Osteocyte (in vitro differentiated cells): ENCODE data around the gene COMMD4. TPM values are rescaled to one million over a fixed set of nuclear protein-coding genes. Genes with fewer than 3 reads are reported as not detected.
"Not testable (repeated sequence)": the region's sequence is repeated elsewhere in the genome, so short reads cannot be mapped to it uniquely, and the experiment has no call there.

Source experiments
- DNase-seq: peaks from one replicate; pipeline ENCODE4 v3.0.0; 2021; ENCODE audit warnings: mixed read lengths; ENCODE audit not compliant: unreplicated experiment; ENCODE audit errors: extremely low spot score
- H3K27ac Mint-ChIP-seq: one replicate; pipeline ENCODE4 v1.8.0; 2021; ENCODE audit warnings: mild to moderate bottlenecking, mixed read lengths; ENCODE audit not compliant: unreplicated experiment
- H3K27me3 Mint-ChIP-seq: one replicate; pipeline ENCODE4 v1.8.0; 2021; ENCODE audit warnings: mixed read lengths; ENCODE audit not compliant: unreplicated experiment
- H3K36me3 Mint-ChIP-seq: one replicate; pipeline ENCODE4 v1.8.0; 2021; ENCODE audit warnings: mixed read lengths; ENCODE audit not compliant: unreplicated experiment
- H3K4me1 Mint-ChIP-seq: one replicate; pipeline ENCODE4 v1.8.0; 2021; ENCODE audit warnings: mixed read lengths; ENCODE audit not compliant: unreplicated experiment
- H3K4me3 Mint-ChIP-seq: one replicate; pipeline ENCODE4 v1.8.0; 2021; ENCODE audit warnings: mild to moderate bottlenecking, moderate library complexity, mixed read lengths; ENCODE audit not compliant: unreplicated experiment
- H3K9me3 Mint-ChIP-seq: one replicate; pipeline ENCODE4 v1.8.0; 2021; ENCODE audit warnings: mixed read lengths; ENCODE audit not compliant: unreplicated experiment
- CTCF ChIP-seq: fragments of 200-600 bp; sonication (generic); IDR thresholded peaks from 2 replicates; pipeline ENCODE4 v1.5.0; 2021; ENCODE audit warnings: antibody characterized with exemption, mild to moderate bottlenecking, moderate library complexity
- long read RNA-seq: library from polyadenylated mRNA; unstranded; transcript quantifications from one replicate; pipeline ENCODE4 v2.0.0, GENCODE V29; 2021
- total RNA-seq: library from RNA; stranded (reverse); gene quantifications from 2 replicates; pipeline ENCODE4 v1.2.1, GENCODE V29; 2021

Gene COMMD4
- total RNA-seq = 96.6 and 99.0 TPM in 2 replicates
- long read RNA-seq, transcript COMMD4-201 (8 exons, 1,067 nt) = major isoform, 19 of 30 reads
- long read RNA-seq, partial matches to known transcripts = 7 of 30 reads
- long read RNA-seq, other reads (novel, unspliced or antisense) = 3 of 30 reads

- H3K36me3 Mint-ChIP-seq = peaks cover 4% of the 10 kb centered on the region
- DNase-seq = peak; percentile 97
- no peaks in the 10 kb centered on the region for H3K27me3 Mint-ChIP-seq
- no peak for TF ChIP-seq CTCF
- peak within 1 kb of the TSS; percentile 96 for H3K4me3 Mint-ChIP-seq
- no peaks in the 10 kb centered on the region for H3K9me3 Mint-ChIP-seq
- H3K4me1 Mint-ChIP-seq = peaks cover 17% of the 10 kb centered on the region
- H3K27ac Mint-ChIP-seq = peak within 1 kb of the TSS; percentile 95
Measured at GRCh38 chr15:75335705-75336355, at the start of gene COMMD4. COMMD4 (plus strand) TSS chr15:75336063; CDS start chr15:75336090, 27 bp downstream.

GRCh38 chr15:75293660-75294059 is 42.2 kb upstream of the COMMD4 start:
- H3K27ac Mint-ChIP-seq, H3K4me3 Mint-ChIP-seq, H3K4me1 Mint-ChIP-seq, H3K36me3 Mint-ChIP-seq, H3K27me3 Mint-ChIP-seq, H3K9me3 Mint-ChIP-seq: not testable (repeated sequence)
- DNase-seq = peak; percentile 82

GRCh38 chr15:75298541-75299310 is 37.1 kb upstream of the COMMD4 start:
- not testable (repeated sequence) for H3K27ac Mint-ChIP-seq, H3K36me3 Mint-ChIP-seq, H3K9me3 Mint-ChIP-seq, H3K4me1 Mint-ChIP-seq, H3K4me3 Mint-ChIP-seq
- peak; percentile 48 for DNase-seq
- H3K27me3 Mint-ChIP-seq = peaks cover 22% of the 10 kb centered on the region

- not testable (repeated sequence) for H3K4me1 Mint-ChIP-seq, H3K4me3 Mint-ChIP-seq, H3K9me3 Mint-ChIP-seq, H3K36me3 Mint-ChIP-seq, H3K27ac Mint-ChIP-seq
- DNase-seq = peak; percentile 84
- TF ChIP-seq CTCF = peak; percentile 59
- H3K27me3 Mint-ChIP-seq = peaks cover 27% of the 10 kb centered on the region
Measured at GRCh38 chr15:75299311-75299688, 36.6 kb upstream of the COMMD4 start.

- H3K4me1 Mint-ChIP-seq, H3K9me3 Mint-ChIP-seq, H3K4me3 Mint-ChIP-seq, H3K36me3 Mint-ChIP-seq, H3K27ac Mint-ChIP-seq: not testable (repeated sequence)
- peaks cover 35% of the 10 kb centered on the region for H3K27me3 Mint-ChIP-seq
- peak; percentile 68 for DNase-seq
Measured at GRCh38 chr15:75300026-75300425, 35.8 kb upstream of the COMMD4 start.

- DNase-seq = peak; percentile 78
- Mint-ChIP-seq H3K27me3 (peaks cover 49% of the 10 kb centered on the region), H3K4me1 (no peaks in the 10 kb centered on the region), H3K36me3 (no peaks in the 10 kb centered on the region), H3K9me3 (no peaks in the 10 kb centered on the region), H3K4me3 (no peak overlapping the region), H3K27ac (no peak overlapping the region)
- no peak for TF ChIP-seq CTCF
Measured at GRCh38 chr15:75302318-75302717, 33.5 kb upstream of the COMMD4 start.

GRCh38 chr15:75302753-75303152 is 33.1 kb upstream of the COMMD4 start:
- H3K27me3 Mint-ChIP-seq = peaks cover 51% of the 10 kb centered on the region
- H3K4me3 Mint-ChIP-seq, H3K27ac Mint-ChIP-seq, H3K36me3 Mint-ChIP-seq, H3K4me1 Mint-ChIP-seq, H3K9me3 Mint-ChIP-seq: not testable (repeated sequence)
- peak; percentile 57 for DNase-seq
